OCI-LY1 (cell line): ENCODE data around the gene AKR7A2.
A peak's percentile ranks its signal among the peaks of the same experiment; 100 is the strongest.

ENCODE experiments used
- H2AFZ ChIP-seq: fragments of 200-600 bp; sonication (generic), shearing (Covaris generic); 2 replicates; pipeline ENCODE4 v1.6.0; 2014; ENCODE audit warnings: antibody characterized with exemption, mild to moderate bottlenecking, low read length
- H3F3A ChIP-seq: fragments of 200-600 bp; sonication (generic), shearing (Covaris generic); 2 replicates; pipeline ENCODE4 v1.6.0; 2014; ENCODE audit warnings: mild to moderate bottlenecking, antibody characterized with exemption, low read length, moderate library complexity; ENCODE audit not compliant: insufficient read depth
- H3K27ac ChIP-seq: fragments of 200-600 bp; sonication (generic); 2 replicates; pipeline ENCODE4 v1.5.1; 2014; ENCODE audit warnings: low read length, mixed run types, mild to moderate bottlenecking, low read depth; ENCODE audit not compliant: poor library complexity, severe bottlenecking
- H3K27me3 ChIP-seq: fragments of 200-600 bp; sonication (generic); 2 replicates; pipeline ENCODE4 v1.6.0; 2014; ENCODE audit warnings: antibody characterized with exemption, mild to moderate bottlenecking, low read length, moderate library complexity; ENCODE audit not compliant: insufficient read depth
- H3K36me3 ChIP-seq: fragments of 200-600 bp; sonication (generic); 2 replicates; pipeline ENCODE4 v1.6.1; 2014; ENCODE audit warnings: mild to moderate bottlenecking, antibody characterized with exemption, low read length, moderate library complexity, mixed read lengths; ENCODE audit not compliant: insufficient read depth
- H3K4me1 ChIP-seq: fragments of 200-600 bp; sonication (generic); 2 replicates; pipeline ENCODE4 v1.5.1; 2014; ENCODE audit warnings: mild to moderate bottlenecking, low read length, moderate library complexity; ENCODE audit not compliant: insufficient read depth, severe bottlenecking
- H3K4me2 ChIP-seq: fragments of 200-600 bp; sonication (generic), shearing (Covaris generic); 2 replicates; pipeline ENCODE4 v1.6.1; 2014; ENCODE audit warnings: low read length
- H3K4me3 ChIP-seq: fragments of 200-600 bp; sonication (generic); 2 replicates; pipeline ENCODE4 v1.5.1; 2014; ENCODE audit warnings: low read length, low read depth, mild to moderate bottlenecking, mixed read lengths; ENCODE audit not compliant: poor library complexity, severe bottlenecking
- H3K79me2 ChIP-seq: fragments of 200-600 bp; shearing (Covaris generic); 2 replicates; pipeline ENCODE4 v1.6.1; 2016; ENCODE audit warnings: mixed run types, low read length, mixed read lengths; ENCODE audit not compliant: insufficient read depth
- H3K9ac ChIP-seq: fragments of 200-600 bp; sonication (generic), shearing (Covaris generic); 2 replicates; pipeline ENCODE4 v1.6.1; 2014; ENCODE audit warnings: mild to moderate bottlenecking, low read length, mixed read lengths
- H3K9me2 ChIP-seq: fragments of 200-600 bp; sonication (generic), shearing (Covaris generic); 2 replicates; pipeline ENCODE4 v1.6.1; 2014; ENCODE audit warnings: low read depth, mild to moderate bottlenecking, low read length, mixed read lengths
- H3K9me3 ChIP-seq: fragments of 200-600 bp; shearing (Covaris generic); 2 replicates; pipeline ENCODE4 v1.6.1; 2014; ENCODE audit warnings: low read length, mixed read lengths
- H4K20me1 ChIP-seq: fragments of 200-600 bp; sonication (generic), shearing (Covaris generic); 2 replicates; pipeline ENCODE4 v1.6.0; 2016; ENCODE audit warnings: mild to moderate bottlenecking, low read length; ENCODE audit not compliant: insufficient read depth
- CTCF ChIP-seq: fragments of 200-600 bp; sonication (generic), shearing (Covaris generic); IDR thresholded peaks from 2 replicates; pipeline ENCODE4 v1.5.1; 2017; ENCODE audit warnings: mild to moderate bottlenecking, antibody characterized with exemption, low read length, moderate library complexity, mixed read lengths
- EZH2 ChIP-seq: fragments of 200-600 bp; sonication (generic), shearing (Covaris generic); IDR thresholded peaks from 2 replicates; pipeline ENCODE4 v1.8.0; 2017; ENCODE audit warnings: borderline replicate concordance, mixed run types, mild to moderate bottlenecking, antibody characterized with exemption, low read length, moderate library complexity, mixed read lengths

The AKR7A2 gene

GRCh38 chr1:19319196-19319595 lies 7.3 kb upstream of the AKR7A2 start:
- Histone ChIP-seq H4K20me1 (no peaks in the 10 kb centered on the region), H3K9me2 (no peaks in the 10 kb centered on the region), H3K27me3 (no peaks in the 10 kb centered on the region), H3K79me2 (no peaks in the 10 kb centered on the region), H3K9ac (no peak overlapping the region), H3K4me1 (peaks cover 36% of the 10 kb centered on the region), H3K36me3 (peaks cover 9% of the 10 kb centered on the region; the same call in 1 of the 2 replicates), H3K27ac (no peak overlapping the region), H3K9me3 (no peaks in the 10 kb centered on the region), H2AFZ (no peak overlapping the region), H3F3A (no peaks in the 10 kb centered on the region), H3K4me3 (no peak overlapping the region), H3K4me2 (no peak overlapping the region)
- TF ChIP-seq CTCF (no peak), EZH2 (no peak)

DNA sequence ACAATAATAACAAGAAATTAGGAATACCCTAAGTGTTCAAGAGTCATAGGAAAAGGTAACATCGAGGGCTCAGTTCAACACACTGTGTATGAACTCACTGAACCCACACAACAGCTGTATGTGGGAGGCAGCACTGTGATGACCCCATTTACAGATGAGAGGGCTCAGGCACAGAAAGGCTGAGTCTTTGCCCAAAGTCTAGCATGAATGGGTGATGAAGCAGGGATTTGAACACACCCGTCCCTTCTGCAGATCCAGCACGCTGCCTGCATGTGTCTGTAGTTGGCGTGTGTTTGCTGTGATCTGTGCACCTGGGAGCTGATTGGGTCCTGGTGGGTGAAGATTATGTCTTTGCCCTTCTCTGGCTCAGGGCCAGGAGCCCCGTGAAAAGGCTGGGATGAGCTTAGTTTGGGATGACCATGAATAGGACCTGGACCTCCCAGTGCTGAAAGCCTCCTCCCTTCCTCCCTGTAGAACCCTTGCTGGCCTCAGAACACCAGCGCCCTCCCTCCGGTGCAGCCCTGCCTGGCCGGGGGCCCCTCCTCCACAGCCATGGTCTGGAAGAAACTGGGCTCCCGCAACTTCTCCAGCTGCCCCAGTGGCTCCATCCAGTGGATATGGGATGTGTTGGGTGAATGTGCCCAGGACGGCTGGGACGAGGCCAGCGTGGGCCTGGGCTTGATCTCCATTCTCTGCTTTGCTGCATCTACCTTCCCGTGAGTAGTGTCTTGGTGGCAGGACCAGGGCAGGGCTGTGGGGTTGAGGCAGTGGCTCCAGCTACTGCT lies 5.4 kb upstream of the AKR7A2 start:
- Histone ChIP-seq H3K4me3 (no peak overlapping the region), H3K36me3 (peaks cover 9% of the 10 kb centered on the region; the same call in 1 of the 2 replicates), H4K20me1 (no peaks in the 10 kb centered on the region), H3K27me3 (no peaks in the 10 kb centered on the region), H3K9me2 (no peaks in the 10 kb centered on the region), H3F3A (no peaks in the 10 kb centered on the region), H2AFZ (no peak overlapping the region), H3K4me2 (no peak overlapping the region), H3K9me3 (no peaks in the 10 kb centered on the region), H3K27ac (no peak overlapping the region), H3K79me2 (no peaks in the 10 kb centered on the region), H3K9ac (no peak overlapping the region), H3K4me1 (peaks cover 55% of the 10 kb centered on the region)
- no peak for TF ChIP-seq EZH2
- no peak for TF ChIP-seq CTCF

DNA sequence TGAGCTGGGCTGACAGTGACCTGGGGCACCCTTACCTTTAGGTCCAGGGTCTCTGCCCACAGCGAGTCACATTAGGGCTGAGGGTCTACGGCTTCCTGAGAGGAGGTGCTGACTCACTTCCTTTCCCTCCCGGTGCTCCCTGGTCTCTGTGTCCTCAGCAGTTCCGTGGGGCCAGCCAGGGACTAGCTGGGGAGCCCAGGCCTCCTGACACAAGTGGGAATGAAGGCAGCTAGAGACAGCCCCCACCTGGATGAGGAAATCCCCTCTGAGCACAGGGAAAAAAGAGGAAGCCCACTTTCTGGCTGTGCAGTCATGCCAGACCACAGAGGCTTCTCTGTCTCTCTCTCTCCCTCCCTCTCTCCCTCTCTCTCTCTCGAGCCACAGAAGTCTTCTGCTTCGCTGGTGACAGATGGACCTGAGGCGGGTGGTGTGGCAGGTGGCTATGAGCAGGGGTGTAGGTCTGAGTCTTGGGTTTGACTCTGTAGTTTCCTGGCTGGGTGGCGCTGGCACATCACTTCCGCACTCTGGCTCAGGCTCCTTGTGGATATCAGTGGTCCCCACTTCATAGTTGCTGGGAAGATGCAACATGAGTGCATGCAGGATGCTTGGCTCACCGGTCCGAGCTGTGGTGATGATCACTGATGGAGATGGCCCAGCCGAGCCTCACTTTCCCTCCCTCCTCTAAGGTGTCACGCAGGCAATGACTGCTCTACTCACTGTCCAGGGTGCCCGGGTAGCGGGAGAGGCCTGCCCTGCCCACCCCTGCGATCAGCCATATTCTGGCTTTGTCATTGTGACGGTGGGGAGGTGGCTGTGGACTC lies 3.6 kb upstream of the AKR7A2 start:
- H3K36me3 ChIP-seq = peaks cover 9% of the 10 kb centered on the region; the same call in 1 of the 2 replicates
- peak overlapping the region; percentile 66 for H3K4me2 ChIP-seq
- H3K27ac ChIP-seq = peak overlapping the region; percentile 88
- TF ChIP-seq CTCF (no peak; the same call in 1 of the 2 replicates), EZH2 (no peak)
- peak overlapping the region; percentile 38 for H3K4me3 ChIP-seq
- H3K9ac ChIP-seq = peak overlapping the region; percentile 28; the same call in 1 of the 2 replicates
- peaks cover 63% of the 10 kb centered on the region for H3K4me1 ChIP-seq
- no peaks in the 10 kb centered on the region for H3K79me2 ChIP-seq
- no peaks in the 10 kb centered on the region for H4K20me1 ChIP-seq
- H3K27me3 ChIP-seq = no peaks in the 10 kb centered on the region
- no peaks in the 10 kb centered on the region for H3K9me2 ChIP-seq
- H3F3A ChIP-seq = no peaks in the 10 kb centered on the region
- no peak overlapping the region for H2AFZ ChIP-seq
- H3K9me3 ChIP-seq = no peaks in the 10 kb centered on the region
